Measurements from ENCODE around the gene NSD1. TPM values are rescaled to one million over a fixed set of nuclear protein-coding genes. Genes with fewer than 3 reads are reported as not detected.

Gene NSD1
- total and polyA plus RNA-seq, 9 of the 15 experiments (the other 6 are each of a cell fraction or from before 2014, with no cell fraction given): 3.8 to 51.0 (median 24.7) TPM

DNA sequence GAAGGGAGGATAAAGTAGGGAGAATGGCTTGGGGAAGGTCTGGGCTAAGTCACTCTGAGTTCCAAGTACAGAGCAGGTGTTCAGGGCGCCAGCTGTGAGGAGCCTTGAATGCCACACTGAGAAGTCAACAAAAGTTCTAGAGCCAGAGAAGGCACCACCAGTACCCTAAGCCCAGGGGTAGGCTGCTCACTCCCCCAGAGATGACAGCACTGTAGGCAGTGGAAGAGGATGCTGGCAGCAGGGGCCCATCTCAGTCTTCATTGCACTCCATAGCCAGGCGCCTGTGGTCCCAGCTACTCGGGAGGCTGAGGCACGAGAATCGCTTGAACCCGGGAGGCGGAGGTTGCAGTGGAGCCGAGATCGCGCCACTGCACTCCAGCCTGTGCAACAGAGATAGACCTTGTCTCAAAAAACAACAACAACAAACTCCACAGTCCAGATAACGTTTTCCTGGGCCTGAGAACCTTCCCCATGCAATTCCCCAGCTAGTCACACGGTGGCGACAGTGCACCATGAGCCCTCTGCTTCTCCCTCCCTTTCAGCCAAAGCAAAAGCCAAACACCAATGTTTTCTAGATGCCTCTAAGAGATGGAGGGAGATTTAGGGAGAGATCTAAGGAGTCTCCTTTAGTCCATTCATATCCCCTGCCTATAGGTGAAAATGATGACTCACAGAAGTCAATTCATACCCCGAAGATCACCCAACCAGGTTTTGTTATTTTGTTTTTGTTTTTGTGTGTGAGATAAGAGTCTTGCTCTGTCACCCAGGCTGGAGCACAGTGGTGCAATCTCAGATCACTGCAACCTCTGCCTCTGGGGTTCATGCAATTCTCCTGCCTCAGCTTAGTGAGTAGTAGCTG is 19.8 kb upstream of the NSD1 start (continued):
- TF ChIP-seq SIN3A (IDR thresholded peaks at IDR 0.05; ENCODE audit: borderline replicate concordance in 2 of 2, control insufficient read depth in 1 of 2, low read depth in 2 of 2, low read length in 2 of 2) (no peak), HMG20B (CRISPR knock-in tag; IDR thresholded peaks at IDR 0.05) (no peak), ZNF696 (CRISPR knock-in tag; conservative IDR thresholded peaks at IDR 0.05) (no peak), CBX2 (IDR thresholded peaks at IDR 0.05; ENCODE audit: insufficient read depth, low read length, poor library complexity, severe bottlenecking) (no peak), NR4A1 (CRISPR knock-in tag; IDR thresholded peaks at IDR 0.05) (no peak), NR4A1 (tag; IDR thresholded peaks at IDR 0.05) (no peak), PHF8 (IDR thresholded peaks at IDR 0.05; ENCODE audit: borderline replicate concordance, low read length) (no peak), FOXK2 (conservative IDR thresholded peaks at IDR 0.05 in 1 of 2, IDR thresholded peaks at IDR 0.05 in 1 of 2; ENCODE audit: low read depth in 2 of 2) (peak; percentile 89), RFX5 (IDR thresholded peaks at IDR 0.05; ENCODE audit: low read depth, low read length) (no peak), MCM5 (IDR thresholded peaks at IDR 0.05; ENCODE audit: low read depth) (no peak), EGR1 (conservative IDR thresholded peaks at IDR 0.05) (no peak), ZNF311 (CRISPR knock-in tag; IDR thresholded peaks at IDR 0.05) (no peak), HEY1 (CRISPR knock-in tag; IDR thresholded peaks at IDR 0.05; ENCODE audit: borderline replicate concordance) (no peak), MEIS2 (IDR thresholded peaks at IDR 0.05; ENCODE audit: partially characterized antibody) (no peak), SRF (CRISPR knock-in tag; IDR thresholded peaks at IDR 0.05) (no peak)
- TF ChIP-seq, protein P1, sequence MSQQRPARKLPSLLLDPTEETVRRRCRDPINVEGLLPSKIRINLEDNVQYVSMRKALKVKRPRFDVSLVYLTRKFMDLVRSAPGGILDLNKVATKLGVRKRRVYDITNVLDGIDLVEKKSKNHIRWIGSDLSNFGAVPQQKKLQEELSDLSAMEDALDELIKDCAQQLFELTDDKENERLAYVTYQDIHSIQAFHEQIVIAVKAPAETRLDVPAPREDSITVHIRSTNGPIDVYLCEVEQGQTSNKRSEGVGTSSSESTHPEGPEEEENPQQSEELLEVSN (IDR thresholded peaks at IDR 0.05; ENCODE audit: borderline replicate concordance in 1 of 2, extremely low read depth in 1 of 2, insufficient read depth in 1 of 2, insufficient read length in 1 of 2, low read depth in 1 of 2, low read length in 1 of 2, poor library complexity in 1 of 2, severe bottlenecking in 1 of 2): no peak
- TF ChIP-seq, protein P2, sequence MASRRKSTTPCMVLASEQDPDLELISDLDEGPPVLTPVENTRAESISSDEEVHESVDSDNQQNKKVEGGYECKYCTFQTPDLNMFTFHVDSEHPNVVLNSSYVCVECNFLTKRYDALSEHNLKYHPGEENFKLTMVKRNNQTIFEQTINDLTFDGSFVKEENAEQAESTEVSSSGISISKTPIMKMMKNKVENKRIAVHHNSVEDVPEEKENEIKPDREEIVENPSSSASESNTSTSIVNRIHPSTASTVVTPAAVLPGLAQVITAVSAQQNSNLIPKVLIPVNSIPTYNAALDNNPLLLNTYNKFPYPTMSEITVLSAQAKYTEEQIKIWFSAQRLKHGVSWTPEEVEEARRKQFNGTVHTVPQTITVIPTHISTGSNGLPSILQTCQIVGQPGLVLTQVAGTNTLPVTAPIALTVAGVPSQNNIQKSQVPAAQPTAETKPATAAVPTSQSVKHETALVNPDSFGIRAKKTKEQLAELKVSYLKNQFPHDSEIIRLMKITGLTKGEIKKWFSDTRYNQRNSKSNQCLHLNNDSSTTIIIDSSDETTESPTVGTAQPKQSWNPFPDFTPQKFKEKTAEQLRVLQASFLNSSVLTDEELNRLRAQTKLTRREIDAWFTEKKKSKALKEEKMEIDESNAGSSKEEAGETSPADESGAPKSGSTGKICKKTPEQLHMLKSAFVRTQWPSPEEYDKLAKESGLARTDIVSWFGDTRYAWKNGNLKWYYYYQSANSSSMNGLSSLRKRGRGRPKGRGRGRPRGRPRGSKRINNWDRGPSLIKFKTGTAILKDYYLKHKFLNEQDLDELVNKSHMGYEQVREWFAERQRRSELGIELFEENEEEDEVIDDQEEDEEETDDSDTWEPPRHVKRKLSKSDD (conservative IDR thresholded peaks at IDR 0.05; ENCODE audit: low read length): no peak
- TF ChIP-seq, protein P3, sequence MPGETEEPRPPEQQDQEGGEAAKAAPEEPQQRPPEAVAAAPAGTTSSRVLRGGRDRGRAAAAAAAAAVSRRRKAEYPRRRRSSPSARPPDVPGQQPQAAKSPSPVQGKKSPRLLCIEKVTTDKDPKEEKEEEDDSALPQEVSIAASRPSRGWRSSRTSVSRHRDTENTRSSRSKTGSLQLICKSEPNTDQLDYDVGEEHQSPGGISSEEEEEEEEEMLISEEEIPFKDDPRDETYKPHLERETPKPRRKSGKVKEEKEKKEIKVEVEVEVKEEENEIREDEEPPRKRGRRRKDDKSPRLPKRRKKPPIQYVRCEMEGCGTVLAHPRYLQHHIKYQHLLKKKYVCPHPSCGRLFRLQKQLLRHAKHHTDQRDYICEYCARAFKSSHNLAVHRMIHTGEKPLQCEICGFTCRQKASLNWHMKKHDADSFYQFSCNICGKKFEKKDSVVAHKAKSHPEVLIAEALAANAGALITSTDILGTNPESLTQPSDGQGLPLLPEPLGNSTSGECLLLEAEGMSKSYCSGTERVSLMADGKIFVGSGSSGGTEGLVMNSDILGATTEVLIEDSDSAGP (CRISPR knock-in tag; IDR thresholded peaks at IDR 0.05): no peak

All from K562 (cell line).